HUES48 (cell line): Measurements from ENCODE around the gene SNCG.
"Not testable (repeated sequence)": the region's sequence is repeated elsewhere in the genome, so short reads cannot be mapped to it uniquely, and the experiment has no call there.

Experiments
- H3K27ac ChIP-seq: one replicate; pipeline ENCODE4 v1.7.0; 2013; ENCODE audit warnings: low read depth, low read length, inconsistent platforms
- H3K27me3 ChIP-seq: 2 replicates; pipeline ENCODE4 v1.6.1; 2013; ENCODE audit warnings: mild to moderate bottlenecking, low read length; ENCODE audit not compliant: control insufficient read depth, insufficient read depth
- H3K36me3 ChIP-seq: 2 replicates; pipeline ENCODE4 v1.6.1; 2013; ENCODE audit warnings: low read length; ENCODE audit not compliant: control insufficient read depth, insufficient read depth
- H3K4me1 ChIP-seq: 2 replicates; pipeline ENCODE4 v1.6.1; 2013; ENCODE audit warnings: mild to moderate bottlenecking, low read length; ENCODE audit not compliant: control insufficient read depth, insufficient read depth
- H3K4me3 ChIP-seq: 2 replicates; pipeline ENCODE4 v1.5.1; 2013; ENCODE audit warnings: mild to moderate bottlenecking, low read depth, low read length
- H3K9ac ChIP-seq: 2 replicates; pipeline ENCODE4 v1.6.1; 2013; ENCODE audit warnings: mild to moderate bottlenecking, low read depth, low read length, moderate library complexity
- H3K9me3 ChIP-seq: 2 replicates; pipeline ENCODE4 v1.6.1; 2013; ENCODE audit warnings: low read length; ENCODE audit not compliant: control insufficient read depth, insufficient read depth

SNCG gene

DNA sequence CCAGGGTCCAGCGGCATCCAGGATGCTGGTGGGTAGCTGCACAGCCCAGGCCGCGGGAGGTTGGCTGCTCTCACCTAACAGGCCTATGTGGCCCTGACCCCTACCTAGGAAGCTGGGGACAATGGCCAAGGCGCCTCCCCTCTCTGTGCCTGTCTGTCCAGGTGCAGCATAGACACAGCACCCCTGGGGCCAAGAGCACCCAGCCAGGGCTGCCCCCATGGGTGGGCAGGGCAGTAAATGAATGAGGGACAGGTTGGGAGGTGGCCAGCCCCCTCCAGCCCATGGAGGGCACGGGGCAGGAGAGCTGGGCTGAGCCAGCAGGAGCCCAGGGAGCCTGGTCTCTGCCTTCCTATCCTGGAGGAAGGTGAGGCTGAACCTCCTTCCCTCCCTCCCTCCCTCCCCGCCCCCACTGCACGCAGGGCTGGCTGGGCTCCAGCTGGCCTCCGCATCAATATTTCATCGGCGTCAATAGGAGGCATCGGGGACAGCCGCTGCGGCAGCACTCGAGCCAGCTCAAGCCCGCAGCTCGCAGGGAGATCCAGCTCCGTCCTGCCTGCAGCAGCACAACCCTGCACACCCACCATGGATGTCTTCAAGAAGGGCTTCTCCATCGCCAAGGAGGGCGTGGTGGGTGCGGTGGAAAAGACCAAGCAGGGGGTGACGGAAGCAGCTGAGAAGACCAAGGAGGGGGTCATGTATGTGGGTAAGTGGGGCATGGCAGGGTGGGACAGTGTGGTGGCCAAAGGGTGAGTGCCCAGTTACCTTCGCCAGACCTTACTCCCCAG, at the start of gene SNCG:
TSS of gene SNCG (plus strand) at position 484 of the 785 bp plus-strand sequence. CDS start at position 583, 99 bp downstream.
- no peak within 1 kb of the TSS for H3K4me3 ChIP-seq
- H3K9me3 ChIP-seq = no peaks in the 10 kb centered on the region
- H3K4me1 ChIP-seq = peaks cover 45% of the 10 kb centered on the region
- no peaks in the 10 kb centered on the region for H3K36me3 ChIP-seq
- H3K27ac ChIP-seq = peak within 1 kb of the TSS; percentile 31
- H3K9ac ChIP-seq = no peak within 1 kb of the TSS
- H3K27me3 ChIP-seq = no peaks in the 10 kb centered on the region

GRCh38 chr10:86914734-86915133, 43.7 kb upstream of the SNCG start:
- no peak overlapping the region for H3K9ac ChIP-seq
- H3K4me1 ChIP-seq = no peaks in the 10 kb centered on the region
- H3K4me3 ChIP-seq = no peak overlapping the region
- peaks cover 85% of the 10 kb centered on the region for H3K36me3 ChIP-seq
- H3K27ac ChIP-seq = no peak overlapping the region
- no peaks in the 10 kb centered on the region for H3K27me3 ChIP-seq
- H3K9me3 ChIP-seq = no peaks in the 10 kb centered on the region

DNA sequence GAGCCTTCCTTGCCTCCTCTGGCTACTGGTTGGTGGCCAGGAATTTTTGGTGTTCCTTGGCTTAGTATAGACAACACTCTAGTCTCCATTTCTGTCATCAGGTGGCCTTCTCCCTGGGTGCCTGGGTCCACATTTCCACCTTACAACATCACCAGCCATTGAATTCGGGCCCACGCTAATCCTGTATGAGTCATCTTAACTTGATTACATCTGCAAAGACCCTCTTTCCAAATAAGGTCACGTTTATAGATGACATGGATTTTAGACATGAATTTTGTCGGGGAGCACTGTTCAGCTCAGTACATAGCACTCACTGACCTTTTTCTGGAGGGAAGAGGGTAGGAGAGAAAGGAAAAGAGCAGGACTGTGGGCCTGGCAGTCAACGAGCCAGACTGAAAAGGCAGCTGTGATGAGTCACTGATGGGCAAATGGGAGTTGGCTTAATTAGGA, 40.4 kb upstream of the SNCG start:
- Histone ChIP-seq H3K36me3 (peaks cover 97% of the 10 kb centered on the region), H3K27ac (peak overlapping the region; percentile 60), H3K4me1 (no peaks in the 10 kb centered on the region), H3K9ac (no peak overlapping the region), H3K9me3 (no peaks in the 10 kb centered on the region), H3K4me3 (no peak overlapping the region), H3K27me3 (no peaks in the 10 kb centered on the region)

- H3K9ac ChIP-seq = no peak overlapping the region
- no peaks in the 10 kb centered on the region for H3K4me1 ChIP-seq
- H3K4me3 ChIP-seq = no peak overlapping the region
- H3K27me3 ChIP-seq = no peaks in the 10 kb centered on the region
- no peak overlapping the region for H3K27ac ChIP-seq
- peaks cover 87% of the 10 kb centered on the region for H3K36me3 ChIP-seq
- H3K9me3 ChIP-seq = no peaks in the 10 kb centered on the region
Observed at GRCh38 chr10:86922553-86922961, 35.8 kb upstream of the SNCG start.

- H3K27me3 ChIP-seq = no peaks in the 10 kb centered on the region
- H3K27ac ChIP-seq = no peak overlapping the region
- peaks cover 62% of the 10 kb centered on the region for H3K36me3 ChIP-seq
- no peak overlapping the region for H3K4me3 ChIP-seq
- no peak overlapping the region for H3K9ac ChIP-seq
- H3K4me1 ChIP-seq = no peaks in the 10 kb centered on the region
- H3K9me3 ChIP-seq = no peaks in the 10 kb centered on the region
Observed at GRCh38 chr10:86929468-86930380, 28.7 kb upstream of the SNCG start.

- H3K27ac ChIP-seq = no peak overlapping the region
- peaks cover 47% of the 10 kb centered on the region for H3K36me3 ChIP-seq
- H3K4me3 ChIP-seq = no peak overlapping the region
- H3K4me1 ChIP-seq = no peaks in the 10 kb centered on the region
- no peaks in the 10 kb centered on the region for H3K9me3 ChIP-seq
- H3K9ac ChIP-seq = no peak overlapping the region
- H3K27me3 ChIP-seq = no peaks in the 10 kb centered on the region
Observed at GRCh38 chr10:86931872-86932271, 26.5 kb upstream of the SNCG start.

DNA sequence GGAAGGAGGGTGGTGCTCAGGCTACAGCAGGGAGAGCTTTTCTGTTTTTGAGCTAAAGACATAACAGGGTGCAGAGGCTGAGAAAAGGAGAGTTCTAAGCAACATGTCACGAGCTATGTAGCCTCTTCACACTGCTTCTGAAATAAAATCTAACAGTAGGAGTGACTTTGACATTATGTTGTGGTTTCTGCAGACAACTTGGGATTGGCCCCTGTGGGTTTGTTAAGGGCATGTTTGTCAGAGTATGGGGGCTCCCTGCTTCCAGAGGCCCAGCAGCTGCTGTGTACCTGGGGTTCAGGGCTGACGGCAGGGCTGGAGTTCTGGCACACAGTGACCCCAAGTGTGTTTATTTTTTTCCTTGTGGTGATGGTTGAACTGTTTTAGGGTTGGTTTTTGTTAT, 25.7 kb upstream of the SNCG start:
- no peaks in the 10 kb centered on the region for H3K4me1 ChIP-seq
- H3K4me3 ChIP-seq = no peak overlapping the region
- no peaks in the 10 kb centered on the region for H3K27me3 ChIP-seq
- no peak overlapping the region for H3K9ac ChIP-seq
- no peak overlapping the region for H3K27ac ChIP-seq
- no peaks in the 10 kb centered on the region for H3K9me3 ChIP-seq
- H3K36me3 ChIP-seq = peaks cover 39% of the 10 kb centered on the region

- peaks cover 27% of the 10 kb centered on the region for H3K36me3 ChIP-seq
- not testable (repeated sequence) for H3K4me1 ChIP-seq, H3K27ac ChIP-seq, H3K4me3 ChIP-seq, H3K9me3 ChIP-seq, H3K9ac ChIP-seq, H3K27me3 ChIP-seq
Observed at GRCh38 chr10:86934162-86934711, 24.2 kb upstream of the SNCG start.

DNA sequence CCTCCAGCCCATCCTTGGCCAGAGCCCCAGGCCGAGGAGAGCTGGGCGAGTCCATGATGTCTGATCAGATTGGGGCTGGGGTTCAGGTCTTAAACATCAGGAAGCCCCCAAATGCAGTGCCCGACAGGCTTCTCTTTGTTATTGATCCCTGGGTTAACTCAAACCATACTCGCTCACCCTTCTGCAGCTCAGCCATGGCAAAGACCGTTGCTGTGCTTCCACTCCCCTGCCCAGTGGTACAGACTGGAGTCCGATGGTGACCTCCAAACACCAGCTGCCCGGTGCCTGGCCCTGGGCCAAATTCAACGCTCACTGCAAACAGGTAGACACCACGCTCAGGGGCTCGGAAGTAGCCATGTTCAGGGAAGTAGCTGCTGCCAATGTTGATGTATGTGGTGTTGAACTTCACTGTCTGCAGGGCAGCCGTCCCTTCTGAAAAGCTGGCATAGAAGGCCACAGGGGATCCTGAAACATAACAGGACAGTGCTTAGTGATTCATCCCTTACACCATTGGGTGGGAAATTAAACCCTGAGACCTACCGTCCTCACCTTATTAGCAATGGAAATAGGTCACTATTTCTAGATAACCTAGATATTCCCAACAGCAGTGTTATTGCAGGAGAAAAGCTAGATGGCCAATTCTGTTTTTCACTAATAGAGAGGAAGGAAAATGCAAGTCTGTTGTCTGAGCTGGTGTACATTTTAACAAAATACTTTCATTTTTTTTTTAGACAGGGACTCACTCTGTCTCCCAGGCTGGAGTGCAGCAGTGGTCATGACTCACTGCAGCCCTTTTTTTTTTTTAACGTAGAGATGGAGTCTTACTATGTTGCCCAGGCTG, 21.5 kb upstream of the SNCG start:
- H3K27ac ChIP-seq = no peak overlapping the region
- peaks cover 3% of the 10 kb centered on the region; the same call in 1 of the 2 replicates for H3K36me3 ChIP-seq
- H3K4me1 ChIP-seq = no peaks in the 10 kb centered on the region
- H3K4me3 ChIP-seq = no peak overlapping the region
- H3K27me3 ChIP-seq = no peaks in the 10 kb centered on the region
- H3K9ac ChIP-seq = no peak overlapping the region
- H3K9me3 ChIP-seq = no peaks in the 10 kb centered on the region

- Histone ChIP-seq H3K4me1 (no peaks in the 10 kb centered on the region), H3K27ac (no peak overlapping the region), H3K4me3 (no peak overlapping the region), H3K9me3 (no peaks in the 10 kb centered on the region), H3K36me3 (no peaks in the 10 kb centered on the region), H3K27me3 (no peaks in the 10 kb centered on the region), H3K9ac (no peak overlapping the region)
Observed at GRCh38 chr10:86937502-86938154, 20.8 kb upstream of the SNCG start.
